ENCODE measurements around the gene ZNF236. TPM values are rescaled to one million over a fixed set of nuclear protein-coding genes. Genes with fewer than 3 reads are reported as not detected.
A peak's percentile ranks its signal among the peaks of the same experiment; 100 is the strongest.

ZNF236 gene
- total RNA-seq, 2 experiments from 2014 or later, result 6.6 to 16.1 TPM

GRCh38 chr18:76827205-76828200 is 5.1 kb downstream of the ZNF236 start:
- TF ChIP-seq CTCF (conservative IDR thresholded peaks at IDR 0.05; ENCODE audit: low read length) (no peak), EZH2phosphoT487 (IDR thresholded peaks at IDR 0.05; ENCODE audit: borderline replicate concordance, low read depth, low read length) (no peak)
- peak overlapping the region; percentile 23; the same call in 1 of the 2 replicates for H3K4me2 ChIP-seq (ENCODE audit: low read length)
- no peaks in the 10 kb centered on the region for H3K36me3 ChIP-seq (ENCODE audit: insufficient read depth, low read length)
- no TSS peak for BruUV-seq (replicated peaks)
- H2AFZ ChIP-seq (ENCODE audit: low read length), result no peak overlapping the region
- CTCF ChIA-PET (ENCODE audit: unreplicated experiment), result no interaction called here
- no peaks in the 10 kb centered on the region for H4K20me1 ChIP-seq (ENCODE audit: insufficient read depth, low read length)
- intact Hi-C loops (cut with micrococcal nuclease; ENCODE audit: unreplicated experiment), result no loop called here
- no peak overlapping the region for H3K27ac ChIP-seq (ENCODE audit: low read depth, low read length, poor library complexity, severe bottlenecking)
- no peak overlapping the region for H3K4me3 ChIP-seq (ENCODE audit: low read depth, low read length, poor library complexity, severe bottlenecking)
- no peaks in the 10 kb centered on the region for H3K9me3 ChIP-seq (ENCODE audit: low read length)
- DNase-seq (ENCODE audit: low spot score), result no peak
- POLR2A ChIA-PET, result interaction anchor here (0.6 kb wide), 1 partner anchor 159 kb away, joined by 3 read pairs; no protein-coding TSS in a partner anchor
- peaks cover 27% of the 10 kb centered on the region for H3K4me1 ChIP-seq (ENCODE audit: insufficient read depth, low read length, poor library complexity, severe bottlenecking)
- no peaks in the 10 kb centered on the region for H3K9me2 ChIP-seq (ENCODE audit: insufficient read depth, low read length)
- H3K79me2 ChIP-seq (ENCODE audit: insufficient read depth, low read depth, low read length), result peaks cover 46% of the 10 kb centered on the region

GRCh38 chr18:76834379-76834778 is 12.0 kb downstream of the ZNF236 start:
- no peaks in the 10 kb centered on the region for H3K9me2 ChIP-seq (ENCODE audit: insufficient read depth, low read length)
- CTCF ChIA-PET (ENCODE audit: unreplicated experiment), result no interaction called here
- no peaks in the 10 kb centered on the region for H3K36me3 ChIP-seq (ENCODE audit: insufficient read depth, low read length)
- H3K4me1 ChIP-seq (ENCODE audit: insufficient read depth, low read length, poor library complexity, severe bottlenecking), result no peaks in the 10 kb centered on the region
- no peak overlapping the region for H3K27ac ChIP-seq (ENCODE audit: low read depth, low read length, poor library complexity, severe bottlenecking)
- H2AFZ ChIP-seq (ENCODE audit: low read length), result no peak overlapping the region
- H3K4me2 ChIP-seq (ENCODE audit: low read length), result no peak overlapping the region
- POLR2A ChIA-PET, result no interaction called here
- intact Hi-C loops (cut with micrococcal nuclease; ENCODE audit: unreplicated experiment), result no loop called here
- no peak for DNase-seq (ENCODE audit: low spot score)
- peaks cover 31% of the 10 kb centered on the region for H3K79me2 ChIP-seq (ENCODE audit: insufficient read depth, low read depth, low read length)
- TF ChIP-seq EZH2phosphoT487 (IDR thresholded peaks at IDR 0.05; ENCODE audit: borderline replicate concordance, low read depth, low read length), result no peak
- no peak for TF ChIP-seq CTCF (conservative IDR thresholded peaks at IDR 0.05; ENCODE audit: low read length)
- H4K20me1 ChIP-seq (ENCODE audit: insufficient read depth, low read length), result no peaks in the 10 kb centered on the region
- H3K4me3 ChIP-seq (ENCODE audit: low read depth, low read length, poor library complexity, severe bottlenecking), result no peak overlapping the region
- H3K9me3 ChIP-seq (ENCODE audit: low read length), result no peaks in the 10 kb centered on the region
- no TSS peak for BruUV-seq (replicated peaks)

- H3K4me2 ChIP-seq (ENCODE audit: low read length), result no peak overlapping the region
- H4K20me1 ChIP-seq (ENCODE audit: insufficient read depth, low read length), result no peaks in the 10 kb centered on the region
- no peak overlapping the region for H3K4me3 ChIP-seq (ENCODE audit: low read depth, low read length, poor library complexity, severe bottlenecking)
- DNase-seq (ENCODE audit: low spot score), result no peak
- ChIA-PET CTCF (ENCODE audit: unreplicated experiment) (no interaction called here), POLR2A (interaction anchor here (1.4 kb wide), 1 partner anchor 10 kb away, joined by 4 read pairs; no protein-coding TSS in a partner anchor)
- H3K9me2 ChIP-seq (ENCODE audit: insufficient read depth, low read length), result no peaks in the 10 kb centered on the region
- peaks cover 31% of the 10 kb centered on the region for H3K79me2 ChIP-seq (ENCODE audit: insufficient read depth, low read depth, low read length)
- H2AFZ ChIP-seq (ENCODE audit: low read length), result no peak overlapping the region
- intact Hi-C loops (cut with micrococcal nuclease; ENCODE audit: unreplicated experiment), result no loop called here
- TF ChIP-seq CTCF (conservative IDR thresholded peaks at IDR 0.05; ENCODE audit: low read length) (no peak), EZH2phosphoT487 (IDR thresholded peaks at IDR 0.05; ENCODE audit: borderline replicate concordance, low read depth, low read length) (no peak)
- H3K9me3 ChIP-seq (ENCODE audit: low read length), result no peaks in the 10 kb centered on the region
- H3K27ac ChIP-seq (ENCODE audit: low read depth, low read length, poor library complexity, severe bottlenecking), result no peak overlapping the region
- no TSS peak for BruUV-seq (replicated peaks)
- H3K36me3 ChIP-seq (ENCODE audit: insufficient read depth, low read length), result no peaks in the 10 kb centered on the region
- no peaks in the 10 kb centered on the region for H3K4me1 ChIP-seq (ENCODE audit: insufficient read depth, low read length, poor library complexity, severe bottlenecking)
Observed at GRCh38 chr18:76835380-76835779, 13.0 kb downstream of the ZNF236 start.
